ENCODE data around the gene POTEJ. TPM values are rescaled to one million over a fixed set of nuclear protein-coding genes. Genes with fewer than 3 reads are reported as not detected.
"Not testable (repeated sequence)": the region's sequence is repeated elsewhere in the genome, so short reads cannot be mapped to it uniquely, and the experiment has no call there.

POTEJ gene
- total RNA-seq, 1 experiment from 2014 or later = not detected

- intact Hi-C loops (cut with micrococcal nuclease); H3K4me1 Mint-ChIP-seq (ENCODE audit: insufficient read depth, unreplicated experiment): not testable (repeated sequence)
Observed at GRCh38 chr2:130584726-130585125, 26.5 kb upstream of the POTEJ start.

DNA sequence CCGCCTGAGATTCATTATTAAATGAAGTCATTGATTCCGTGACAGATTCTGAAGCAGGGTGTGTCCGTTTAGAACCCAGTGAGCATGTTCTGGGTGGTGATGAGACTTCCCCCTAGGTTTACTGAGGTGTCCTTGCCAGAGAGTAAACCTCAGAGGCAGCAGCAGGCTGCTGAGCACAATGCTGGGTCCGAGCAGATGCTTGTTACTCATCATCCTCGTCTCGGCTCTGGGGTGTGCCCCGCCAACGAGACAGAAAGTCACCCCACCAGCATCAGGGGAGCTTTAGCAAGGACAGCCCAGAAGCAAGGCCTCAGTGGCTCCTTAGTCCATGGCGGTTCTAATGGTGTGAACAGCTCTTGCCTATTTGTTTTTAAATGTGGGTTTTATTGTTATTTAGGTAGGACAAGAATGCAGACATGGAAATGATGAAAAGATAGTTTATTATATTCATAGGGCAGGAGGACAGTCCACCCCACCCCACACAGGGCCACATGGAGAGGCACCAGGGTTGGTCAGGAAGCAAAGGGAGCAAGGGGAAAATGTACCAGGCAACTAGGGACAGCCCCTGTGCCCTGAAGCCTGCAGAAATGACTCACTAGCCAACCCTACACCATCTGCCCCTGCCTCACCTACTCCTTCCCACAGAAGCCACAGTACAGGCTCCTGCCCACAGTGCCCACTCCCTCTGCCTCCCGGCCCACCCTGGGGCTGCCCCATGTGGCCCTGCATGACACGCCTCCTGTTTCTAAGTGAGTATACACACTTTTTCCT, 22.4 kb upstream of the POTEJ start:
- BruUV-seq (replicated peaks); H3K4me1 Mint-ChIP-seq (ENCODE audit: insufficient read depth, unreplicated experiment); H3K4me3 Mint-ChIP-seq (ENCODE audit: unreplicated experiment); H3K27me3 Mint-ChIP-seq (ENCODE audit: insufficient read depth, unreplicated experiment); intact Hi-C loops (cut with micrococcal nuclease); DNase-seq (ENCODE audit: unreplicated experiment); H3K9me3 Mint-ChIP-seq (ENCODE audit: unreplicated experiment); CTCF ChIA-PET; POLR2A ChIA-PET; H3K36me3 Mint-ChIP-seq (ENCODE audit: insufficient read depth, unreplicated experiment); H3K27ac Mint-ChIP-seq (ENCODE audit: low read depth, unreplicated experiment): not testable (repeated sequence)

More at GRCh38 chr2:130584726-130585125, 26.5 kb upstream of the POTEJ start:
- CTCF ChIA-PET; H3K9me3 Mint-ChIP-seq (ENCODE audit: unreplicated experiment); H3K4me3 Mint-ChIP-seq (ENCODE audit: unreplicated experiment); H3K36me3 Mint-ChIP-seq (ENCODE audit: insufficient read depth, unreplicated experiment); POLR2A ChIA-PET; DNase-seq (ENCODE audit: unreplicated experiment); H3K27me3 Mint-ChIP-seq (ENCODE audit: insufficient read depth, unreplicated experiment); BruUV-seq (replicated peaks); H3K27ac Mint-ChIP-seq (ENCODE audit: low read depth, unreplicated experiment): not testable (repeated sequence)

- H3K4me1 Mint-ChIP-seq (ENCODE audit: insufficient read depth, unreplicated experiment); H3K27ac Mint-ChIP-seq (ENCODE audit: low read depth, unreplicated experiment); BruUV-seq (replicated peaks); H3K27me3 Mint-ChIP-seq (ENCODE audit: insufficient read depth, unreplicated experiment); H3K36me3 Mint-ChIP-seq (ENCODE audit: insufficient read depth, unreplicated experiment); intact Hi-C loops (cut with micrococcal nuclease); H3K4me3 Mint-ChIP-seq (ENCODE audit: unreplicated experiment); H3K9me3 Mint-ChIP-seq (ENCODE audit: unreplicated experiment); CTCF ChIA-PET; POLR2A ChIA-PET; DNase-seq (ENCODE audit: unreplicated experiment): not testable (repeated sequence)
Observed at GRCh38 chr2:130590170-130590841, 20.9 kb upstream of the POTEJ start.

GRCh38 chr2:130590842-130591359, 20.3 kb upstream of the POTEJ start:
- intact Hi-C loops (cut with micrococcal nuclease); H3K4me1 Mint-ChIP-seq (ENCODE audit: insufficient read depth, unreplicated experiment); H3K9me3 Mint-ChIP-seq (ENCODE audit: unreplicated experiment); H3K27me3 Mint-ChIP-seq (ENCODE audit: insufficient read depth, unreplicated experiment); H3K4me3 Mint-ChIP-seq (ENCODE audit: unreplicated experiment); H3K27ac Mint-ChIP-seq (ENCODE audit: low read depth, unreplicated experiment); CTCF ChIA-PET; BruUV-seq (replicated peaks); DNase-seq (ENCODE audit: unreplicated experiment); POLR2A ChIA-PET; H3K36me3 Mint-ChIP-seq (ENCODE audit: insufficient read depth, unreplicated experiment): not testable (repeated sequence)

DNA sequence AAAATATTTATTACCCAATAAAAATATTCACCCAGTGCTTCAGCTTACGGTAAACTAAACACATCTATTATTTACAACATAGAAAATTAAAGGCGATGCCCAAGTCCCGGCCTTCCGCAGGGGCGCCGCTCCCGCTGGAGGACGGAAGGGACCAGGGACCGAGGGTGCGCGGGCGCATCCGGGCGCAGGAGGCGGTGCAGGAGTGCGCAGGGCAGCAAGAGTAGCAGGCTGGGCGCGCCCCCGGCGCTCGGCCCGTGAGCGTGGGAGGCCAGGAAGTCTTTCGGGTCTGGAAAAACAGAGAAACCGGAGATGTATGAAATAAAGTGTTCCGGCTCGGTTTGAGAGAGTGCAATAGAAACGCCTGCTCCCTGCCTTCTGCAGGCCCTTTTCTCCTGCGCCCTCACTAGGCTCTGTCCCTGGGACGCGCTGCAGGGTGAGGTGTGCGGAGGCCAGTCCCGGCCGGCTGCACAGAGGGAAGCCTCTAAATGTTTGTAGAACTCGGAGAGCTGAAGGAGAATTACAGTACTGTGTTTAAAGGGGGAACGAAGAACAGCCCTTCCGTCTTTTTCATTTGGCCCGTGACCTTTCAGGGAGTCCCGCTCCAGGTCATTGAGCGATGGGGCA, 18.3 kb upstream of the POTEJ start:
- H3K27me3 Mint-ChIP-seq (ENCODE audit: insufficient read depth, unreplicated experiment); H3K4me1 Mint-ChIP-seq (ENCODE audit: insufficient read depth, unreplicated experiment); POLR2A ChIA-PET: not testable (repeated sequence)

GRCh38 chr2:130594011-130594410, 17.2 kb upstream of the POTEJ start:
- H3K27ac Mint-ChIP-seq (ENCODE audit: low read depth, unreplicated experiment); H3K9me3 Mint-ChIP-seq (ENCODE audit: unreplicated experiment); H3K36me3 Mint-ChIP-seq (ENCODE audit: insufficient read depth, unreplicated experiment); BruUV-seq (replicated peaks); DNase-seq (ENCODE audit: unreplicated experiment); POLR2A ChIA-PET; H3K4me1 Mint-ChIP-seq (ENCODE audit: insufficient read depth, unreplicated experiment); H3K4me3 Mint-ChIP-seq (ENCODE audit: unreplicated experiment); CTCF ChIA-PET; H3K27me3 Mint-ChIP-seq (ENCODE audit: insufficient read depth, unreplicated experiment); intact Hi-C loops (cut with micrococcal nuclease): not testable (repeated sequence)

More for the DNA sequence above, 18.3 kb upstream of the POTEJ start:
- H3K4me3 Mint-ChIP-seq (ENCODE audit: unreplicated experiment); H3K27ac Mint-ChIP-seq (ENCODE audit: low read depth, unreplicated experiment); DNase-seq (ENCODE audit: unreplicated experiment); H3K36me3 Mint-ChIP-seq (ENCODE audit: insufficient read depth, unreplicated experiment); H3K9me3 Mint-ChIP-seq (ENCODE audit: unreplicated experiment); BruUV-seq (replicated peaks); CTCF ChIA-PET; intact Hi-C loops (cut with micrococcal nuclease): not testable (repeated sequence)

GRCh38 chr2:130596757-130597156, 14.5 kb upstream of the POTEJ start:
- H3K36me3 Mint-ChIP-seq (ENCODE audit: insufficient read depth, unreplicated experiment); H3K4me3 Mint-ChIP-seq (ENCODE audit: unreplicated experiment); H3K9me3 Mint-ChIP-seq (ENCODE audit: unreplicated experiment); H3K27me3 Mint-ChIP-seq (ENCODE audit: insufficient read depth, unreplicated experiment); intact Hi-C loops (cut with micrococcal nuclease); H3K4me1 Mint-ChIP-seq (ENCODE audit: insufficient read depth, unreplicated experiment); BruUV-seq (replicated peaks); H3K27ac Mint-ChIP-seq (ENCODE audit: low read depth, unreplicated experiment); POLR2A ChIA-PET; DNase-seq (ENCODE audit: unreplicated experiment); CTCF ChIA-PET: not testable (repeated sequence)

- CTCF ChIA-PET; H3K27ac Mint-ChIP-seq (ENCODE audit: low read depth, unreplicated experiment): not testable (repeated sequence)
Observed at GRCh38 chr2:130597994-130598393, 13.2 kb upstream of the POTEJ start.

GRCh38 chr2:130598463-130598862, 12.8 kb upstream of the POTEJ start:
- BruUV-seq (replicated peaks); DNase-seq (ENCODE audit: unreplicated experiment); CTCF ChIA-PET; H3K4me1 Mint-ChIP-seq (ENCODE audit: insufficient read depth, unreplicated experiment); H3K27ac Mint-ChIP-seq (ENCODE audit: low read depth, unreplicated experiment); H3K4me3 Mint-ChIP-seq (ENCODE audit: unreplicated experiment); H3K27me3 Mint-ChIP-seq (ENCODE audit: insufficient read depth, unreplicated experiment); intact Hi-C loops (cut with micrococcal nuclease); POLR2A ChIA-PET; H3K9me3 Mint-ChIP-seq (ENCODE audit: unreplicated experiment); H3K36me3 Mint-ChIP-seq (ENCODE audit: insufficient read depth, unreplicated experiment): not testable (repeated sequence)

More at GRCh38 chr2:130597994-130598393, 13.2 kb upstream of the POTEJ start:
- H3K9me3 Mint-ChIP-seq (ENCODE audit: unreplicated experiment); H3K36me3 Mint-ChIP-seq (ENCODE audit: insufficient read depth, unreplicated experiment); H3K4me3 Mint-ChIP-seq (ENCODE audit: unreplicated experiment); POLR2A ChIA-PET; DNase-seq (ENCODE audit: unreplicated experiment); intact Hi-C loops (cut with micrococcal nuclease); BruUV-seq (replicated peaks); H3K4me1 Mint-ChIP-seq (ENCODE audit: insufficient read depth, unreplicated experiment); H3K27me3 Mint-ChIP-seq (ENCODE audit: insufficient read depth, unreplicated experiment): not testable (repeated sequence)
